ENCODE measurements around the gene GJB5. TPM values are rescaled to one million over a fixed set of nuclear protein-coding genes. Genes with fewer than 3 reads are reported as not detected.

Gene GJB5
- polyA plus RNA-seq, 1 of the 3 experiments (the other 2 are of a cell fraction), result not detected

GRCh38 chr1:34779962-34780361 lies 25.1 kb downstream of the GJB5 start:
- ChIA-PET POLR2A (no interaction called here), CTCF (interaction anchor here (1.1 to 1.7 kb wide), 2 partner anchors 37 to 1147 kb away, joined by 3 to 5 read pairs; no protein-coding TSS in a partner anchor)
- Histone ChIP-seq H4K20me1 (ENCODE audit: insufficient read depth) (no peaks in the 10 kb centered on the region), H3K4me1 (ENCODE audit: control insufficient read depth in 1 of 2, insufficient read depth in 2 of 2, low read depth in 1 of 2, low read length in 1 of 2) (peaks cover 0 to 4% of the 10 kb centered on the region in 2 experiments; a peak in 1 of 4 replicates), H3K27ac (ENCODE audit: low read depth in 2 of 2, low read length in 1 of 2) (no peak overlapping the region), H3K79me2 (ENCODE audit: insufficient read depth) (no peaks in the 10 kb centered on the region), H3K9ac (no peak overlapping the region), H3K27me3 (ENCODE audit: insufficient read depth) (peaks cover 32% of the 10 kb centered on the region), H3K4me2 (no peak overlapping the region), H3K4me3 (ENCODE audit: low read depth in 2 of 2, low read length in 1 of 2) (no peak overlapping the region), H3F3A (replicated peaks; ENCODE audit: insufficient read depth) (no peaks in the 10 kb centered on the region), H3K9me3 (no peaks in the 10 kb centered on the region), H3K36me3 (replicated peaks in 1 of 2; ENCODE audit: control insufficient read depth in 1 of 2, insufficient read depth in 2 of 2, low read length in 1 of 2) (no peaks in the 10 kb centered on the region), H2AFZ (ENCODE audit: low read depth) (no peak overlapping the region), H3K9me2 (no peaks in the 10 kb centered on the region)
- TF ChIP-seq MXI1 (IDR thresholded peaks at IDR 0.05; ENCODE audit: low read depth, low read length) (no peak), FOXJ3 (CRISPR knock-in tag; IDR thresholded peaks at IDR 0.05) (no peak), FOSL2 (IDR thresholded peaks at IDR 0.05; ENCODE audit: borderline replicate concordance, low read depth) (no peak), TCF12 (IDR thresholded peaks at IDR 0.05) (no peak), ELF1 (IDR thresholded peaks at IDR 0.05) (no peak), EZH2phosphoT487 (IDR thresholded peaks at IDR 0.05; ENCODE audit: borderline replicate concordance, low read depth) (no peak), FOXM1 (IDR thresholded peaks at IDR 0.05; ENCODE audit: low read depth) (no peak), RFX5 (IDR thresholded peaks at IDR 0.05; ENCODE audit: low read length) (no peak), SMC3 (IDR thresholded peaks at IDR 0.05; ENCODE audit: low read depth, low read length) (no peak), GATA2 (CRISPR knock-in tag; IDR thresholded peaks at IDR 0.05) (no peak), CTCF (IDR thresholded peaks at IDR 0.05) (no peak), ZBTB33 (IDR thresholded peaks at IDR 0.05; ENCODE audit: borderline replicate concordance, low read depth) (no peak), USF1 (IDR thresholded peaks at IDR 0.05; ENCODE audit: borderline replicate concordance, low read depth) (no peak), JUND (IDR thresholded peaks at IDR 0.05) (no peak), RAD21 (IDR thresholded peaks at IDR 0.05; ENCODE audit: low read length) (no peak), TEAD4 (IDR thresholded peaks at IDR 0.05; ENCODE audit: borderline replicate concordance, insufficient read depth) (no peak), REST (IDR thresholded peaks at IDR 0.05; ENCODE audit: low read depth, low read length) (no peak)
- DNase-seq, result no peak
- WGBS (ENCODE audit: low lambda C conversion rate), result 69% methylated on average over 5 of the region's 5 CpGs

Data from SK-N-SH (cell line).